Activated T-helper 1 cell treated with anti-CD3 and anti-CD28 coated beads, Interleukin-12 subunit alpha, Interleukin-12 subunit beta, Interleukin-2, Interleukin-4 antibody, amounts not matched to agents 30 ng/mL and 10 ng/mL and 1 ng/mL, durations not matched to agents 14 hours and 24 hours and 36 hours (primary cell): Measurements from ENCODE around the gene DNAJC17. TPM values are rescaled to one million over a fixed set of nuclear protein-coding genes. Genes with fewer than 3 reads are reported as not detected.

Source experiments
- DNase-seq: peaks from one replicate; pipeline ENCODE4 v3.0.0; 2021; ENCODE audit warnings: low spot score
- H3K27ac Mint-ChIP-seq: one replicate; pipeline ENCODE4 v1.8.0; 2021; ENCODE audit warnings: mild to moderate bottlenecking, mixed read lengths
- H3K27me3 Mint-ChIP-seq: one replicate; pipeline ENCODE4 v1.8.0; 2022; ENCODE audit warnings: mild to moderate bottlenecking, moderate library complexity, mixed read lengths; ENCODE audit not compliant: insufficient read depth
- H3K36me3 Mint-ChIP-seq: one replicate; pipeline ENCODE4 v1.8.0; 2021; ENCODE audit warnings: low read depth, mixed read lengths
- H3K4me1 Mint-ChIP-seq: one replicate; pipeline ENCODE4 v1.8.0; 2021; ENCODE audit warnings: low read depth, mixed read lengths
- H3K4me3 Mint-ChIP-seq: one replicate; pipeline ENCODE4 v1.8.0; 2021; ENCODE audit warnings: mild to moderate bottlenecking, moderate library complexity, mixed read lengths
- H3K9me3 Mint-ChIP-seq: one replicate; pipeline ENCODE4 v1.8.0; 2021; ENCODE audit warnings: mixed read lengths
- intact Hi-C: fragments of 100-400 bp; cut with micrococcal nuclease; formaldehyde crosslinking; loops from one replicate; pipeline ENCODE4 v1.15.1; 2024
- total RNA-seq: library from RNA; stranded (reverse); gene quantifications from 2 replicates; pipeline ENCODE4 v1.2.3, GENCODE V29; 2022

Gene DNAJC17
- total RNA-seq, 1 donor from 2014 or later: 52.5 TPM

GRCh38 chr15:40796512-40796911 is 10.8 kb downstream of the DNAJC17 start:
- no peak for DNase-seq
- intact Hi-C loops: no loop called here
- Mint-ChIP-seq H3K4me1 (peaks cover 24% of the 10 kb centered on the region), H3K4me3 (no peak overlapping the region), H3K27me3 (no peaks in the 10 kb centered on the region), H3K9me3 (no peaks in the 10 kb centered on the region), H3K36me3 (peaks cover 20% of the 10 kb centered on the region), H3K27ac (no peak overlapping the region)

- no peaks in the 10 kb centered on the region for H3K27me3 Mint-ChIP-seq
- peaks cover 17% of the 10 kb centered on the region for H3K36me3 Mint-ChIP-seq
- intact Hi-C loops: no loop called here
- H3K9me3 Mint-ChIP-seq: no peaks in the 10 kb centered on the region
- peaks cover 24% of the 10 kb centered on the region for H3K4me1 Mint-ChIP-seq
- no peak overlapping the region for H3K4me3 Mint-ChIP-seq
- no peak for DNase-seq
- no peak overlapping the region for H3K27ac Mint-ChIP-seq
Measured at GRCh38 chr15:40796041-40796440, 11.2 kb downstream of the DNAJC17 start.

DNA sequence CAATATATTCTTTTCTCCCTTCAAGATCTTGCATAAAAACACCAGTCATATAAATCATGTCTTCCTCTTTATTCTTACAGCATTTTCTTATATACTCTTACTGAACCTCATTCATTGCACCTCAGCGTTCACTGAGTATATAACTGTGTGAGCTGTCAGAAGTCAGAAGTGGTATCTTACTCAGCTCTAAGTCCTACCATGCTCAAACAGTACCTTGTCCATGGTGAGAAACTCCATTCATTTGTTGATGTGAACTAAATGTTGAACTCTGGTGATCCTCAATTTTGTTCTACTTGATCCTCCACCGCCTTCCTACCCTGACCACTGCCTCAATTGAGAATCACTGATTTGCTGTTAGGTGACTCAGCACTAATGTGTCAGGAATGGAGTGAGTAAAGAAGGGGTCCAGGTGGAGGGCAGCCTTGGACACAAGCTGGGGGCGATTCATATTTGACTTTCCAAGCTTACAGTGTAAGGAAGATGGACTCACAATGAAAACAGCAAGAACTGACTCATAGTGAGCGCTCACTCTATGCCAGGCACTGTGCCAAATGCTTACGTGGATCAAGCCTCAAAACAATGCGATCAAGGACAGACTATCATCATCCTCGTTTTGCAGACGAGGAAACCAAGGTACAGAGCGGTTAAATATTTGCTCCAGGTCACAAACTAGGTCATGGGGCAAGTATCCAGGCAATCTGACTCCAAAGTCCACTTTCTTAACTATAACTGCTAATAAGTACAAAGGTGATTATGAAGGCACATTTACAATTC is 13.9 kb downstream of the DNAJC17 start:
- Mint-ChIP-seq H3K27ac (no peak overlapping the region), H3K4me3 (no peak overlapping the region), H3K27me3 (no peaks in the 10 kb centered on the region), H3K9me3 (no peaks in the 10 kb centered on the region), H3K4me1 (peaks cover 15% of the 10 kb centered on the region), H3K36me3 (peaks cover 19% of the 10 kb centered on the region)
- intact Hi-C loops: no loop called here
- DNase-seq: no peak

DNA sequence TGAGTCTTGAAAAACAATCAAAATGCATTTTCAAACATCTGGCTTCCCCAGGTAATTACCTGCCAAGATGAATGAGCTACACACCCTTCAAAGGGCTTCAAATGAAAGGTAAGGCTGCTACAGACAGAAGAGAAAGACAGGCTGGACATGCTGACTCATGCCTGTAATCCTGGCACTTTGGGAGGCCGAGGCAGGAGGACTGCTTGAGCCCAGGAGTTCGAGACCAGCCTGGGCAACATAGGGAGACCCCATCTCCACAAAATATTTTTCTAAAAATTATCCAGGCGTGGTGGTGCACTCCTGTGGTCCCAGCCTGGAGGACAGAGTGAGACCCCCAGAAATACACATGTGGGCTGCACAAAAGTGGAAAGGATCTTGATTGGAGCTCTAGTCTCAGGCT is 14.9 kb downstream of the DNAJC17 start:
- H3K4me3 Mint-ChIP-seq: no peak overlapping the region
- peaks cover 15% of the 10 kb centered on the region for H3K4me1 Mint-ChIP-seq
- peaks cover 11% of the 10 kb centered on the region for H3K36me3 Mint-ChIP-seq
- H3K27ac Mint-ChIP-seq: no peak overlapping the region
- H3K27me3 Mint-ChIP-seq: no peaks in the 10 kb centered on the region
- DNase-seq: no peak
- intact Hi-C loops: no loop called here
- H3K9me3 Mint-ChIP-seq: no peaks in the 10 kb centered on the region

DNA sequence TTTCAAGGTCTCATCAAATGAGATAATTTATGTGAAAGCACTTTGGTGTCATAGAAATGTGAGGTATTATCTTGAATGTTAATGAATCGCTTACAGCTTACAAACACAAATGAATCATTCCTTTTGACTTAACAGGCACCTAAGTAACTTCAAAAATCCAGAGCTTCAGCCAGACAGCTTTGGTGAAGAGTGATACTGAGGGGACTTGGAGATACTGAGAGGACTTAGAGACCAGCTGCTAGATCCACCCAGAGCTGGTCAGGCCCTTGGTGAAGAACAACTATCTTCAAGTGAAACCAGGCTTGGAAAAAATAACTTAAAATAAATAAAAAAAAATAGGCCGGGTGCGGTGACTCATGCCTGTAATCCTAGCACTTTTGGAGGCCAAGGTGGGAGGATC is 16.6 kb downstream of the DNAJC17 start:
- H3K27me3 Mint-ChIP-seq: no peaks in the 10 kb centered on the region
- intact Hi-C loops: no loop called here
- peaks cover 27% of the 10 kb centered on the region for H3K4me1 Mint-ChIP-seq
- H3K27ac Mint-ChIP-seq: no peak overlapping the region
- no peak for DNase-seq
- peaks cover 11% of the 10 kb centered on the region for H3K36me3 Mint-ChIP-seq
- no peaks in the 10 kb centered on the region for H3K9me3 Mint-ChIP-seq
- no peak overlapping the region for H3K4me3 Mint-ChIP-seq

GRCh38 chr15:40789999-40790398 is 17.3 kb downstream of the DNAJC17 start:
- H3K4me3 Mint-ChIP-seq: no peak overlapping the region
- H3K36me3 Mint-ChIP-seq: peaks cover 11% of the 10 kb centered on the region
- no peak for DNase-seq
- H3K9me3 Mint-ChIP-seq: no peaks in the 10 kb centered on the region
- intact Hi-C loops: no loop called here
- peaks cover 27% of the 10 kb centered on the region for H3K4me1 Mint-ChIP-seq
- H3K27ac Mint-ChIP-seq: no peak overlapping the region
- H3K27me3 Mint-ChIP-seq: no peaks in the 10 kb centered on the region

- H3K4me1 Mint-ChIP-seq: peaks cover 27% of the 10 kb centered on the region
- DNase-seq: no peak
- no peak overlapping the region for H3K4me3 Mint-ChIP-seq
- intact Hi-C loops: no loop called here
- no peaks in the 10 kb centered on the region for H3K27me3 Mint-ChIP-seq
- H3K27ac Mint-ChIP-seq: no peak overlapping the region
- peaks cover 11% of the 10 kb centered on the region for H3K36me3 Mint-ChIP-seq
- no peaks in the 10 kb centered on the region for H3K9me3 Mint-ChIP-seq
Measured at GRCh38 chr15:40789119-40789518, 18.2 kb downstream of the DNAJC17 start.

- intact Hi-C loops: no loop called here
- DNase-seq: no peak
- H3K9me3 Mint-ChIP-seq: no peaks in the 10 kb centered on the region
- H3K27ac Mint-ChIP-seq: peak overlapping the region; percentile 58
- H3K36me3 Mint-ChIP-seq: peaks cover 4% of the 10 kb centered on the region
- peaks cover 25% of the 10 kb centered on the region for H3K4me1 Mint-ChIP-seq
- no peaks in the 10 kb centered on the region for H3K27me3 Mint-ChIP-seq
- H3K4me3 Mint-ChIP-seq: no peak overlapping the region
Measured at GRCh38 chr15:40787991-40788390, 19.3 kb downstream of the DNAJC17 start.

DNA sequence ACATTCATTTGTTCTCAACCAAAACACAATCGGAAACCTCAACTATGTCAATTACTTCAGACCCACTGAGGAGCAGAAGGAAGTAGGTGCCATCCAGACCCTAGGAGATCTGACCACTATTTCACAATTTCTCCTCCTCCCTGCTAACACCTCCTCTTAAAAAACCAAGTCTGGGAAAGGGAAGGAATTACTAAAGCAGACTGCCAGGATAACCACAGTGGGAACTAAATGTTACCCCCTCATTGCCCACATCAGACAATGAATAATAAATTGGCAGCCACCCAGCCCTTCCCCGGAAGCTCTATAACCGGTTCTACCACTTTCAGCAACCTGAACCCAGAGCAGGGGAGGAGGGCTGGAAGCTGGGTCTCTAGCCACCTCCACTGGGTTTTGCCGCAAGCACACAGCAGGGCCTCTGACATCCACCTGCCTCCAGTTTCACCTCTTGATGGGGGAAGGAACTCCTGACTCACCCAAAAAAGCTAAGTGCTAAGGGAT is 19.9 kb downstream of the DNAJC17 start:
- peaks cover 25% of the 10 kb centered on the region for H3K4me1 Mint-ChIP-seq
- H3K36me3 Mint-ChIP-seq: peaks cover 6% of the 10 kb centered on the region
- H3K9me3 Mint-ChIP-seq: no peaks in the 10 kb centered on the region
- intact Hi-C loops: no loop called here
- H3K4me3 Mint-ChIP-seq: no peak overlapping the region
- DNase-seq: no peak
- no peaks in the 10 kb centered on the region for H3K27me3 Mint-ChIP-seq
- peak overlapping the region; percentile 58 for H3K27ac Mint-ChIP-seq

- DNase-seq: no peak
- no peak overlapping the region for H3K4me3 Mint-ChIP-seq
- H3K27me3 Mint-ChIP-seq: no peaks in the 10 kb centered on the region
- H3K9me3 Mint-ChIP-seq: no peaks in the 10 kb centered on the region
- no peak overlapping the region for H3K27ac Mint-ChIP-seq
- peaks cover 6% of the 10 kb centered on the region for H3K36me3 Mint-ChIP-seq
- peaks cover 25% of the 10 kb centered on the region for H3K4me1 Mint-ChIP-seq
- intact Hi-C loops: no loop called here
Measured at GRCh38 chr15:40785814-40786213, 21.5 kb downstream of the DNAJC17 start.

GRCh38 chr15:40785164-40785563 is 22.1 kb downstream of the DNAJC17 start:
- no peaks in the 10 kb centered on the region for H3K27me3 Mint-ChIP-seq
- H3K36me3 Mint-ChIP-seq: peaks cover 6% of the 10 kb centered on the region
- intact Hi-C loops: no loop called here
- no peak overlapping the region for H3K4me3 Mint-ChIP-seq
- H3K9me3 Mint-ChIP-seq: no peaks in the 10 kb centered on the region
- peaks cover 25% of the 10 kb centered on the region for H3K4me1 Mint-ChIP-seq
- no peak for DNase-seq
- no peak overlapping the region for H3K27ac Mint-ChIP-seq

DNA sequence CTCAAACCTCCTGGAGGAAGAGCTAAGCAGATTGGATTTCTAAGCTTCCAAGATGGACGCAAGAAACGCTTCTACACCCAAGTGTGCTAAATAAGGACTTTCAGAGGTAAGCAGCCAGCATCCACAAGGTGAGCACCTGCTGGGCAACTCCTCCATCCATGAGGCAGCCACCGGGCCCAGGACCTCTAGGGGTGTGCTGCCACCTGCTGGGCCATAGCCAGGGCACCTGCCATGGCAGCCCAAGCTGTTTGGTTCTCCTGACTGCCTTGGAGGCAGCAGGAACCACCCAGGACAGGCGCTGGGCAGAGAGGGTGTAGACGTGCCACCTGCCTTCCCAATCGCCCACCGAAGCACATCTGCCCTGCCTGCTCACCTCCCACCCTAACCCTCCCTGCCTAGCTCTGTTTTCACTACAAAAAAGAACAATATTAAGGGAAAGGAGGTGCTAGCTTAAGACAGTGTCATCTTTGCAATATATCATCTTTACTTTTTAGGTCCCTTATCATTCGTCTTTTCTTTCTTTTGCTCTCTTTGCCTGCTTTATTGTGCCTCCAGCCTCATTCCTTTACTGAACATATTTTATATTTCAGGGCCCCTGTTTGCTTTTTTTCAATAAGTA is 24.6 kb downstream of the DNAJC17 start:
- peak; percentile 74 for DNase-seq
- H3K27ac Mint-ChIP-seq: no peak overlapping the region
- H3K4me1 Mint-ChIP-seq: peaks cover 21% of the 10 kb centered on the region
- H3K4me3 Mint-ChIP-seq: no peak overlapping the region
- no peaks in the 10 kb centered on the region for H3K27me3 Mint-ChIP-seq
- intact Hi-C loops: loop anchor here (1.0 to 2.0 kb wide), 6 partner anchors 18 to 263 kb away; partner anchors contain the start of gene GCHFR
- no peaks in the 10 kb centered on the region for H3K9me3 Mint-ChIP-seq
- peaks cover 2% of the 10 kb centered on the region for H3K36me3 Mint-ChIP-seq

GRCh38 chr15:40776537-40777141 is 30.6 kb downstream of the DNAJC17 start:
- intact Hi-C loops: no loop called here
- peak overlapping the region; percentile 28 for H3K27ac Mint-ChIP-seq
- no peak for DNase-seq
- H3K36me3 Mint-ChIP-seq: peaks cover 10% of the 10 kb centered on the region
- no peaks in the 10 kb centered on the region for H3K9me3 Mint-ChIP-seq
- no peaks in the 10 kb centered on the region for H3K27me3 Mint-ChIP-seq
- H3K4me3 Mint-ChIP-seq: no peak overlapping the region
- H3K4me1 Mint-ChIP-seq: peaks cover 8% of the 10 kb centered on the region
